ENCODE results near the gene IBA57.

- TF ChIP-seq CTCF (IDR thresholded peaks at IDR 0.05) = no peak
- no peak for TF ChIP-seq POLR2A (IDR thresholded peaks at IDR 0.05)
- TF ChIP-seq POLR2AphosphoS5 (IDR thresholded peaks at IDR 0.05) = no peak
Observed at GRCh38 chr1:228131766-228132165, 33.8 kb upstream of the IBA57 start.
